ENCODE measurements around the gene EDEM3. TPM values are rescaled to one million over a fixed set of nuclear protein-coding genes. Genes with fewer than 3 reads are reported as not detected.

Gene EDEM3
- total and polyA plus RNA-seq, 4 donors = 11.7 to 53.8 (median 23.7) TPM

- Histone ChIP-seq H3K27me3 (ENCODE audit: control insufficient read depth in 4 of 4, insufficient read depth in 4 of 4, low read length in 3 of 4) (no peaks in the 10 kb centered on the region), H3K27ac (ENCODE audit: low read depth in 1 of 2, low read length in 2 of 2) (peak overlapping the region; percentile 93 to 96), H3K4me3 (ENCODE audit: low read depth in 1 of 3, low read length in 3 of 3) (peak overlapping the region; percentile 89 to 92 (median 91)), H3K9ac (ENCODE audit: low read depth in 1 of 2, low read length in 2 of 2) (peak overlapping the region; percentile 55 to 98), H3K9me3 (ENCODE audit: control insufficient read depth in 4 of 4, low read length in 3 of 4) (no peaks in the 10 kb centered on the region), H3K36me3 (ENCODE audit: control insufficient read depth in 4 of 4, insufficient read depth in 3 of 4, low read depth in 1 of 4, low read length in 3 of 4) (peaks cover 0 to 2% (median 0%) of the 10 kb centered on the region in 4 donors), H3K4me1 (ENCODE audit: control insufficient read depth in 4 of 4, insufficient read depth in 4 of 4, low read length in 3 of 4) (peaks cover 5 to 37% (median 20%) of the 10 kb centered on the region in 4 donors)
- under 1% methylated on average over 43 of the region's 43 CpGs for WGBS
- no peak for DNase-seq (ENCODE audit: low spot score)
- TF ChIP-seq FOXA1 (IDR thresholded peaks at IDR 0.05) (no peak), FOXA2 (IDR thresholded peaks at IDR 0.05) (no peak), YY1 (IDR thresholded peaks at IDR 0.05) (peak; percentile 57), REST (IDR thresholded peaks at IDR 0.05) (no peak), HNF4G (IDR thresholded peaks at IDR 0.05) (no peak), JUND (IDR thresholded peaks at IDR 0.05) (no peak), MAX (IDR thresholded peaks at IDR 0.05) (peak; percentile 42), NR2F2 (IDR thresholded peaks at IDR 0.05) (no peak), GABPA (IDR thresholded peaks at IDR 0.05 in 1 of 2, conservative IDR thresholded peaks at IDR 0.05 in 1 of 2) (no peak), HNF4A (conservative IDR thresholded peaks at IDR 0.05) (peak in 1 of 2 donors; percentile 5)
- TF ChIP-seq, protein P1, sequence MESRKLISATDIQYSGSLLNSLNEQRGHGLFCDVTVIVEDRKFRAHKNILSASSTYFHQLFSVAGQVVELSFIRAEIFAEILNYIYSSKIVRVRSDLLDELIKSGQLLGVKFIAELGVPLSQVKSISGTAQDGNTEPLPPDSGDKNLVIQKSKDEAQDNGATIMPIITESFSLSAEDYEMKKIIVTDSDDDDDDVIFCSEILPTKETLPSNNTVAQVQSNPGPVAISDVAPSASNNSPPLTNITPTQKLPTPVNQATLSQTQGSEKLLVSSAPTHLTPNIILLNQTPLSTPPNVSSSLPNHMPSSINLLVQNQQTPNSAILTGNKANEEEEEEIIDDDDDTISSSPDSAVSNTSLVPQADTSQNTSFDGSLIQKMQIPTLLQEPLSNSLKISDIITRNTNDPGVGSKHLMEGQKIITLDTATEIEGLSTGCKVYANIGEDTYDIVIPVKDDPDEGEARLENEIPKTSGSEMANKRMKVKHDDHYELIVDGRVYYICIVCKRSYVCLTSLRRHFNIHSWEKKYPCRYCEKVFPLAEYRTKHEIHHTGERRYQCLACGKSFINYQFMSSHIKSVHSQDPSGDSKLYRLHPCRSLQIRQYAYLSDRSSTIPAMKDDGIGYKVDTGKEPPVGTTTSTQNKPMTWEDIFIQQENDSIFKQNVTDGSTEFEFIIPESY (IDR thresholded peaks at IDR 0.05) = no peak
Measured at GRCh38 chr1:184753608-184754475, 816 bp downstream of the EDEM3 start.

- Histone ChIP-seq H3K36me3 (ENCODE audit: control insufficient read depth in 4 of 4, insufficient read depth in 3 of 4, low read depth in 1 of 4, low read length in 3 of 4) (peaks cover 0 to 2% (median 0%) of the 10 kb centered on the region in 4 donors), H3K9me3 (ENCODE audit: control insufficient read depth in 4 of 4, low read length in 3 of 4) (no peaks in the 10 kb centered on the region), H3K9ac (ENCODE audit: low read depth in 1 of 2, low read length in 2 of 2) (peak overlapping the region in 1 of 2 donors; percentile 55), H3K27me3 (ENCODE audit: control insufficient read depth in 4 of 4, insufficient read depth in 4 of 4, low read length in 3 of 4) (no peaks in the 10 kb centered on the region), H3K4me3 (ENCODE audit: low read depth in 1 of 3, low read length in 3 of 3) (peak overlapping the region; percentile 89 to 92 (median 91)), H3K4me1 (ENCODE audit: control insufficient read depth in 4 of 4, insufficient read depth in 4 of 4, low read length in 3 of 4) (peaks cover 2 to 33% (median 17%) of the 10 kb centered on the region in 4 donors), H3K27ac (ENCODE audit: low read depth in 1 of 2, low read length in 2 of 2) (peak overlapping the region; percentile 93 to 96)
- TF ChIP-seq TAF1 (conservative IDR thresholded peaks at IDR 0.05) = no peak
- no peak for TF ChIP-seq YY1 (IDR thresholded peaks at IDR 0.05)
- TF ChIP-seq HNF4A (conservative IDR thresholded peaks at IDR 0.05) = no peak
- 62% methylated on average over 5 of the region's 5 CpGs for WGBS
- no peak for DNase-seq (ENCODE audit: low spot score)
Measured at GRCh38 chr1:184753117-184753516, 1.5 kb downstream of the EDEM3 start.

All from liver (tissue), 9 donors.